H1 (cell line): ENCODE results near the gene ANKRD13B. TPM values are rescaled to one million over a fixed set of nuclear protein-coding genes. Genes with fewer than 3 reads are reported as not detected.

Experiments used
- CTCF ChIA-PET: fragments of 300-600 bp; sonication (Branson Sonifier 250); formaldehyde crosslinking; loops from one replicate; lab custom pipeline; 2021; ENCODE audit not compliant: partially characterized antibody; lab: Charles Lee
- POLR2A ChIA-PET: fragments of 300-600 bp; sonication (Branson Sonifier 250); formaldehyde crosslinking; loops from one replicate; lab custom pipeline; 2021; ENCODE audit warnings: inconsistent platforms; ENCODE audit not compliant: partially characterized antibody; lab: Charles Lee
- DNase-seq, 2 experiments: peaks; one replicate each; pipeline versions ENCODE4 v3.0.0 to v3.0.0-alpha.2; 2010 to 2022; ENCODE audit warnings: low spot score in 2 of 2, low read depth in 1 of 2, mixed read lengths in 1 of 2
- FAIRE-seq: peaks from 2 replicates; lab custom pipeline; 2011; peaks lifted over from hg19 to GRCh38; lab: Jason Lieb, UNC
- H2AFZ ChIP-seq: 2 replicates; pipeline ENCODE4 v1.8.1; 2012; ENCODE audit warnings: low read length, inconsistent platforms
- H2AK5ac ChIP-seq: 2 replicates; pipeline ENCODE4 v1.6.1; 2013; ENCODE audit warnings: low read depth, low read length
- H2BK120ac ChIP-seq: replicated peaks from 2 replicates; pipeline ENCODE3; 2013; ENCODE audit warnings: low read depth, low read length, inconsistent platforms
- H2BK12ac ChIP-seq: 2 replicates; pipeline ENCODE4 v1.6.1; 2013; ENCODE audit warnings: low read depth, low read length
- H2BK15ac ChIP-seq: 2 replicates; pipeline ENCODE4 v1.6.1; 2013; ENCODE audit warnings: low read length
- H2BK20ac ChIP-seq: 2 replicates; pipeline ENCODE4 v1.6.1; 2013; ENCODE audit warnings: low read length
- H2BK5ac ChIP-seq: 2 replicates; pipeline ENCODE4 v1.6.1; 2013; ENCODE audit warnings: low read depth, low read length
- H3K14ac ChIP-seq: 2 replicates; pipeline ENCODE4 v1.6.1; 2013; ENCODE audit warnings: inconsistent platforms; ENCODE audit not compliant: insufficient read length
- H3K18ac ChIP-seq: 2 replicates; pipeline ENCODE4 v1.6.1; 2013; ENCODE audit warnings: low read length; ENCODE audit errors: extremely low read depth
- H3K23ac ChIP-seq: 2 replicates; pipeline ENCODE4 v1.6.1; 2013; ENCODE audit warnings: inconsistent platforms; ENCODE audit not compliant: insufficient read length
- H3K23me2 ChIP-seq: 2 replicates; pipeline ENCODE4 v1.6.1; 2013; ENCODE audit warnings: low read depth, low read length
- H3K27ac ChIP-seq: 2 replicates; pipeline ENCODE4 v1.6.1; 2011; ENCODE audit warnings: low read depth, low read length, inconsistent platforms
- H3K27me3 ChIP-seq, 4 experiments: replicated peaks in 1 of 4; 1 replicate in 1 of 4; 2 replicates in 3 of 4; pipeline versions ENCODE4 v1.6.1 to v1.8.1; 2011 to 2013; ENCODE audit warnings: low read length in 3 of 4, mild to moderate bottlenecking in 3 of 4, inconsistent platforms in 2 of 4, mixed read lengths in 2 of 4, moderate library complexity in 1 of 4; ENCODE audit not compliant: control insufficient read depth in 3 of 4, insufficient read depth in 3 of 4; ENCODE audit errors: extremely low read depth in 1 of 4
- H3K36me3 ChIP-seq, 4 experiments: 2 replicates each; pipeline versions ENCODE4 v1.6.1 to v1.8.1; 2011 to 2013; ENCODE audit warnings: mild to moderate bottlenecking in 4 of 4, low read length in 3 of 4, moderate library complexity in 2 of 4, control low read depth in 1 of 4, inconsistent platforms in 1 of 4; ENCODE audit not compliant: insufficient read depth in 4 of 4, control insufficient read depth in 2 of 4
- H3K4ac ChIP-seq: replicated peaks from 2 replicates; pipeline ENCODE3; 2013; ENCODE audit warnings: low read length, low read depth, mixed read lengths, inconsistent platforms; ENCODE audit not compliant: insufficient read length
- H3K4me1 ChIP-seq, 4 experiments: replicated peaks in 1 of 4; 1 replicate in 1 of 4; 2 replicates in 3 of 4; pipeline versions ENCODE4 v1.6.1 to v1.8.1; 2011 to 2013; ENCODE audit warnings: low read length in 3 of 4, inconsistent platforms in 2 of 4, mixed read lengths in 1 of 4; ENCODE audit not compliant: insufficient read depth in 4 of 4, control insufficient read depth in 3 of 4
- H3K4me2 ChIP-seq, 2 experiments: 2 replicates each; pipeline versions ENCODE4 v1.6.1 to v1.8.1; 2011 to 2013; ENCODE audit warnings: low read depth in 2 of 2, low read length in 2 of 2, control low read depth in 1 of 2, inconsistent platforms in 1 of 2, mild to moderate bottlenecking in 1 of 2; ENCODE audit not compliant: insufficient read depth in 1 of 2
- H3K4me3 ChIP-seq, 4 experiments: fragments of 200-600, 300-600 bp in 1 of 4; sonication (generic), shearing (Covaris generic), sonication (Bioruptor Twin) in 1 of 4; 2 replicates each; pipeline versions ENCODE4 v1.5.1 to v1.8.1; 2011 to 2016; ENCODE audit warnings: low read length in 4 of 4, low read depth in 3 of 4, control low read depth in 2 of 4, inconsistent platforms in 2 of 4, mild to moderate bottlenecking in 2 of 4, mixed read lengths in 1 of 4, moderate library complexity in 1 of 4; ENCODE audit not compliant: insufficient read depth in 2 of 4; ENCODE audit errors: extremely low read depth in 1 of 4
- H3K56ac ChIP-seq: replicated peaks from 2 replicates; pipeline ENCODE3; 2013; ENCODE audit warnings: low read depth, mild to moderate bottlenecking, mixed read lengths, low read length, inconsistent platforms; ENCODE audit not compliant: insufficient read length
- H3K79me1 ChIP-seq: 2 replicates; pipeline ENCODE4 v1.6.1; 2013; ENCODE audit warnings: low read depth, low read length, control low read depth
- H3K79me2 ChIP-seq, 2 experiments: 2 replicates each; pipeline versions ENCODE4 v1.6.1 to v1.8.1; 2012 to 2013; ENCODE audit warnings: low read length in 2 of 2, mild to moderate bottlenecking in 2 of 2, inconsistent platforms in 1 of 2; ENCODE audit not compliant: insufficient read depth in 2 of 2, control insufficient read depth in 1 of 2
- H3K9ac ChIP-seq, 4 experiments: replicated peaks in 1 of 4; 1 replicate in 1 of 4; 2 replicates in 3 of 4; pipeline versions ENCODE4 v1.6.1 to v1.8.1; 2011 to 2013; ENCODE audit warnings: low read depth in 3 of 4, low read length in 3 of 4, control low read depth in 2 of 4, mild to moderate bottlenecking in 2 of 4, moderate library complexity in 2 of 4, inconsistent platforms in 1 of 4; ENCODE audit errors: extremely low read depth in 1 of 4
- H3K9me3 ChIP-seq, 2 experiments: 2 replicates each; pipeline versions ENCODE4 v1.6.1 to v1.8.1; 2012 to 2013; ENCODE audit warnings: mild to moderate bottlenecking in 2 of 2, moderate library complexity in 2 of 2, control low read depth in 1 of 2, inconsistent platforms in 1 of 2, low read depth in 1 of 2, low read length in 1 of 2, mixed read lengths in 1 of 2; ENCODE audit not compliant: insufficient read depth in 2 of 2
- H4K20me1 ChIP-seq, 2 experiments: replicated peaks in 1 of 2; 2 replicates each; pipeline versions ENCODE3 to v1.8.1; 2011 to 2013; ENCODE audit warnings: inconsistent platforms in 2 of 2, low read length in 2 of 2, mild to moderate bottlenecking in 1 of 2; ENCODE audit not compliant: insufficient read depth in 2 of 2, control insufficient read depth in 1 of 2
- H4K5ac ChIP-seq: 2 replicates; pipeline ENCODE4 v1.6.1; 2013; ENCODE audit warnings: low read length, low read depth, mixed read lengths, inconsistent platforms; ENCODE audit not compliant: insufficient read length
- H4K8ac ChIP-seq: 2 replicates; pipeline ENCODE4 v1.8.0; 2013; ENCODE audit warnings: mild to moderate bottlenecking, moderate library complexity, low read length, inconsistent platforms; ENCODE audit not compliant: insufficient read depth; ENCODE audit errors: extremely low read depth
- H4K91ac ChIP-seq: replicated peaks from 2 replicates; pipeline ENCODE3; 2013; ENCODE audit warnings: low read length, mixed read lengths, inconsistent platforms; ENCODE audit not compliant: insufficient read length
- KDM4A ChIP-seq: IDR thresholded peaks from one replicate; pipeline ENCODE4 v1.7.1; 2012; ENCODE audit warnings: low read depth, mild to moderate bottlenecking, moderate library complexity, low read length, inconsistent platforms; ENCODE audit not compliant: severe bottlenecking
- POLR2A ChIP-seq, 2 experiments: IDR thresholded peaks; 1 replicate in 1 of 2; 2 replicates in 1 of 2; pipeline ENCODE4 v1.6.1; 2011; ENCODE audit warnings: low read depth in 2 of 2, low read length in 2 of 2, mild to moderate bottlenecking in 2 of 2; ENCODE audit errors: control extremely low read depth in 1 of 2
- RFX5 ChIP-seq: IDR thresholded peaks from 2 replicates; pipeline ENCODE4 v1.6.1; 2011; ENCODE audit warnings: low read depth, low read length, improper control_type of control experiment, borderline replicate concordance
- SAP30 ChIP-seq: fragments of 300-600 bp; sonication (generic); IDR thresholded peaks from 2 replicates; pipeline ENCODE4 v1.7.1; 2012; ENCODE audit warnings: low read length, moderate library complexity, mild to moderate bottlenecking, inconsistent platforms; ENCODE audit not compliant: insufficient read depth, insufficient replicate concordance
- TEAD4 ChIP-seq: IDR thresholded peaks from 2 replicates; pipeline ENCODE4 v1.6.1; 2012; ENCODE audit warnings: low read depth, low read length, inconsistent platforms, mixed read lengths
- WGBS, 2 experiments: shearing (Covaris generic) in 1 of 2; methylation state at CpG; one replicate each; pipeline versions ENCODE4 v1.1.6 to v1.1.7; 2013 to 2015; ENCODE audit warnings: low lambda C conversion rate in 2 of 2, mixed read lengths in 2 of 2, inconsistent platforms in 1 of 2, low coverage in 1 of 2, missing lambda C conversion rate in 1 of 2; ENCODE audit not compliant: insufficient replicate concordance in 2 of 2, insufficient coverage in 1 of 2, insufficient read length in 1 of 2; ENCODE audit errors: extremely low coverage in 1 of 2, missing lambda C conversion rate in 1 of 2; 5-methylcytosine and 5-hydroxymethylcytosine counted together
- polyA plus RNA-seq, 7 experiments: library from polyadenylated mRNA; depleted of rRNA in 3 of 7; stranded (reverse) in 5 of 7; unstranded in 2 of 7; fragments of >200 nt in 5 of 7; fragments of 200-250 nt in 2 of 7; gene quantifications; 1 replicate in 5 of 7; 2 replicates in 1 of 7; 4 replicates in 1 of 7; pipeline versions ENCODE4 v1.2.1 to v1.2.3, GENCODE V29; 2011 to 2013; ENCODE audit warnings: missing spikeins in 2 of 7, mixed read lengths in 2 of 7
- total RNA-seq: library from RNA; stranded (reverse); fragmentation: NEBNext Ultra II Directional; extraction: Animal tissue kit (Norgen Biotek cat#: 25700); gene quantifications from 2 replicates; pipeline ENCODE4 v1.2.1, GENCODE V29; 2021
- TF ChIP-seq, protein P1 (sequence below): IDR thresholded peaks from 2 replicates; pipeline ENCODE4 v1.6.1; 2012; ENCODE audit warnings: inconsistent platforms

The ANKRD13B gene
- total and polyA plus RNA-seq, 2 of the 8 experiments (the other 6 are each of a cell fraction or from before 2014, with no cell fraction given) = 16.4 to 48.5 TPM

DNA sequence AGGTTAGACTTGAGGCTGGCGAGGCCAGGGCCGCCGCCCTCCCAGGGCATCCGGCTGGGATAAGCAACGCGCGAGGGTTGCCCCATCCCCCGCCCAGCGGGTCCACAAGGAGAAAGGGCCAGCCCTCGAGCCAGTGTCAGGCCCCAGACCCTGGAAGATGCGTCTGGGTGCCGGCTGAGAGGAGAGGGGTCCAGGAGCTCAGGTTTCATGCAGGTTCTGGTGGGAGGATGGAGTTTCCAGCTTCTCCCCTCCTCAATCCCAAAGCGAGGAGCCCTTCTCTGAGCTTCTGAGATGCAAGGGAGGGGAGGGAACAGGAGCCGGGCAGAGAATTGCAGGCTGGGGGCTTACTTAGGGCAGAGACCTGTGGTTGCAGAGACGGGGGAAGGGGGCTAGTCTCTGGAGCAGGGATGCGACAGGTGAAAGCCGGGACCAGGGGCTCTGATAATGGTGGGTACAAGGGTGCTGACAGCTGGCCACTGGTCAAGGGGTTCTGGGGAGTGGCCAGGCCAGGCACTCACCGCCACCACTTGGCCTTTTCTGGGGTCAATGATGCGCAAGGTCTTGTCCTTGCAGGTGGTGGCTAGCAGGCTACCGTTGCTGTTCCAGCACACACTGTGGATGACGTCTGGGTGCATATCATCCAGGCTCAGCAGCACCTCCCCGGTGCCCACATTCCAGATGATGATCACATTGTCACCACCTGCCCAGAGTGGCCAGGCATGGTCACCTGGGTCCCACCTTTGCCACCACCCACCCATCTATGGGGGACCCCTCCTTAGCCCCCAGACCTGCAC is 25.5 kb downstream of the ANKRD13B start:
- no peak overlapping the region for H3K4ac ChIP-seq
- H2BK120ac ChIP-seq = no peak overlapping the region
- no peak overlapping the region for H2BK20ac ChIP-seq
- H3K4me1 ChIP-seq = peaks cover 17 to 53% (median 42%) of the 10 kb centered on the region in 4 experiments
- H3K27me3 ChIP-seq = peaks cover 22 to 79% (median 60%) of the 10 kb centered on the region in 4 experiments
- H4K20me1 ChIP-seq = peaks cover 5 to 6% of the 10 kb centered on the region in 2 experiments
- TF ChIP-seq RFX5 (no peak), POLR2A (IDR thresholded peaks at IDR 0.05; ENCODE audit: control extremely low read depth in 1 of 2, low read depth in 2 of 2, low read length in 2 of 2) (no peak), TEAD4 (no peak), KDM4A (peak; percentile 66), SAP30 (no peak)
- TF ChIP-seq, protein P1, sequence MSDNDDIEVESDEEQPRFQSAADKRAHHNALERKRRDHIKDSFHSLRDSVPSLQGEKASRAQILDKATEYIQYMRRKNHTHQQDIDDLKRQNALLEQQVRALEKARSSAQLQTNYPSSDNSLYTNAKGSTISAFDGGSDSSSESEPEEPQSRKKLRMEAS = no peak
- FAIRE-seq (no peak), DNase-seq (no peak)
- no peaks in the 10 kb centered on the region for H3K79me1 ChIP-seq
- peak overlapping the region in 3 of 4 experiments; percentile 12 to 60 (median 29); a peak in 6 of 8 replicates for H3K4me3 ChIP-seq
- H4K91ac ChIP-seq = peak overlapping the region; percentile 30
- peak overlapping the region; percentile 71 for H3K18ac ChIP-seq
- no peak overlapping the region; the same call in 1 of the 2 replicates for H2BK5ac ChIP-seq
- no peaks in the 10 kb centered on the region for H3K9me3 ChIP-seq
- H3K23ac ChIP-seq = no peak overlapping the region
- peak overlapping the region; percentile 61; the same call in 1 of the 2 replicates for H2BK15ac ChIP-seq
- 43% methylated on average over 21 of the region's 22 CpGs; no CpG with 5 or more reads in 1 of the 2 experiments for WGBS, 2 experiments
- no peaks in the 10 kb centered on the region for H3K79me2 ChIP-seq
- no peak overlapping the region for H2AFZ ChIP-seq
- no peaks in the 10 kb centered on the region for H3K36me3 ChIP-seq
- peak overlapping the region; percentile 90 to 96 for H3K4me2 ChIP-seq
- ChIA-PET POLR2A (interaction anchor here (1.0 to 4.3 kb wide), 4 partner anchors 10 to 466 kb away, joined by 4 to 30 read pairs (median 6); partner anchors contain the start of gene ANKRD13B), CTCF (interaction anchor here (0.6 to 13.1 kb wide), 36 partner anchors 8 to 477 kb away, joined by 3 to 193 read pairs (median 4); partner anchors contain the start of genes ABHD15, ANKRD13B and TP53I13)
- H3K23me2 ChIP-seq = peaks cover 24% of the 10 kb centered on the region
- H4K8ac ChIP-seq = peak overlapping the region; percentile 87; the same call in 1 of the 2 replicates
- peak overlapping the region; percentile 60; the same call in 1 of the 2 replicates for H2BK12ac ChIP-seq
- H3K27ac ChIP-seq = no peak overlapping the region
- H3K9ac ChIP-seq = no peak overlapping the region
- H2AK5ac ChIP-seq = peak overlapping the region; percentile 26; the same call in 1 of the 2 replicates
- no peak overlapping the region for H3K56ac ChIP-seq
- H4K5ac ChIP-seq = no peak overlapping the region
- no peak overlapping the region for H3K14ac ChIP-seq
